ENCODE results near the gene NIPBL.

GRCh38 chr5:36894954-36895353, 18.4 kb downstream of the NIPBL start:
- no peak for TF ChIP-seq TARDBP (IDR thresholded peaks at IDR 0.05)
- TF ChIP-seq BHLHE40 (IDR thresholded peaks at IDR 0.05; ENCODE audit: borderline replicate concordance), result no peak
- TF ChIP-seq ZNF384 (IDR thresholded peaks at IDR 0.05), result no peak
- TF ChIP-seq CTBP1 (IDR thresholded peaks at IDR 0.05; ENCODE audit: borderline replicate concordance), result no peak
- no peak for TF ChIP-seq SP1 (IDR thresholded peaks at IDR 0.05)
- TF ChIP-seq ELF4 (IDR thresholded peaks at IDR 0.05), result no peak
- TF ChIP-seq FOXA1 (IDR thresholded peaks at IDR 0.05), result no peak
- no peak for TF ChIP-seq HDGF (IDR thresholded peaks at IDR 0.05; ENCODE audit: borderline replicate concordance)
- TF ChIP-seq FOXM1 (IDR thresholded peaks at IDR 0.05; ENCODE audit: borderline replicate concordance), result no peak

Measured in HEK293T (cell line).